HL-60 (cell line): Measurements from ENCODE around the gene LSM12.

Experiments
- CTCF ChIP-seq: IDR thresholded peaks from one replicate; pipeline ENCODE4 v1.5.1; 2011; ENCODE audit warnings: low read length, control low read depth, inconsistent platforms; ENCODE audit not compliant: insufficient read depth
- POLR2AphosphoS5 ChIP-seq: IDR thresholded peaks from 2 replicates; pipeline ENCODE4 v1.6.1; 2012; ENCODE audit warnings: low read depth

GRCh38 chr17:44000871-44001460 is 65.5 kb downstream of the LSM12 start:
- no peak for TF ChIP-seq CTCF
- TF ChIP-seq POLR2AphosphoS5: no peak
